NCI-H2081 treated with DMSO at 0.1 percent for 48 hours (cell line): ENCODE results near the gene UBE2A.

Source experiments
- DNase-seq: peaks from one replicate; lab custom pipeline; 2025; lab: John Stamatoyannopoulos, UW

Gene UBE2A

DNA sequence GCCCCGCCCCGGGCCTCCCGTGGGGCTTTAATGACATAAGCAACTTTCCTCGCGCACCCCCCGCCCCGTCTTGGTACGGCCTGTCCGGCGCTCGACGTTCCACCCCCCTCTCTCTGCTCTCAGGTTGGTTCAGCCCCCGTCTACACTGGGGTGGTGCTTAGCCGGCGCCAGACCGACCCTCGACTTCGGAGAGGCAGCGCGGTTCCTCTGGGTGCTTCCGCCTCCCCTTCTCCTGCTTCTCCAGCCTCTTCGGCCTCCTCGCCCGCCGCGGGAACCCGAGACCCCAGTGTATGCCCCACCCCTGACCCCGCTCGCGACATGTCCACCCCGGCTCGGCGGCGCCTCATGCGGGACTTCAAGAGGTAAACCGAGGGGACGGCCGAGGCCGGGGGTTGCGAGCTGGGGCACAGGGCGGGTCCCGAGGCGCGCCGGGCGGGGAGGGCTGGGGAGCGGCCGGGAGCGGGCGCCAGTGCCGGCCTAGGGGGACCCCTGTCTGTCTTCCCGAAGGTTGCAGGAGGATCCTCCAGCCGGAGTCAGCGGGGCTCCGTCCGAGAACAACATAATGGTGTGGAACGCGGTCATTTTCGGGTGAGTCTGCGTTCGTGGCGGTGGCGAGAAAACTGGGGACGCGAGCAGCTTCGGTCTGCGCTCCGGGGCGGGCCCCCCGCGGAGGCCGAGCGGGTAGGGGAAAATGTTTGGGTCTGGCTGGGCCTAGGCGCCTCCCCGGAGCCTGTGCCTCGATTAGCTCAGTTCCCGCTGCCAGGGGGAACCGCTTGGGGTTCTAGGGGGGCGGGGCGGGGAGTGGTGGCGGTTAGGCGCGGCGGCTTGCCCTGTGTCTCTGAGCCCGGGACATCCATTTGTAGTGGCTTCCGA is at the start of gene UBE2A:
Gene UBE2A (plus strand): TSS at position 170 of the 873 bp plus-strand sequence. CDS start 149 bp downstream, at position 319.
- DNase-seq, result peak; percentile 57

DNA sequence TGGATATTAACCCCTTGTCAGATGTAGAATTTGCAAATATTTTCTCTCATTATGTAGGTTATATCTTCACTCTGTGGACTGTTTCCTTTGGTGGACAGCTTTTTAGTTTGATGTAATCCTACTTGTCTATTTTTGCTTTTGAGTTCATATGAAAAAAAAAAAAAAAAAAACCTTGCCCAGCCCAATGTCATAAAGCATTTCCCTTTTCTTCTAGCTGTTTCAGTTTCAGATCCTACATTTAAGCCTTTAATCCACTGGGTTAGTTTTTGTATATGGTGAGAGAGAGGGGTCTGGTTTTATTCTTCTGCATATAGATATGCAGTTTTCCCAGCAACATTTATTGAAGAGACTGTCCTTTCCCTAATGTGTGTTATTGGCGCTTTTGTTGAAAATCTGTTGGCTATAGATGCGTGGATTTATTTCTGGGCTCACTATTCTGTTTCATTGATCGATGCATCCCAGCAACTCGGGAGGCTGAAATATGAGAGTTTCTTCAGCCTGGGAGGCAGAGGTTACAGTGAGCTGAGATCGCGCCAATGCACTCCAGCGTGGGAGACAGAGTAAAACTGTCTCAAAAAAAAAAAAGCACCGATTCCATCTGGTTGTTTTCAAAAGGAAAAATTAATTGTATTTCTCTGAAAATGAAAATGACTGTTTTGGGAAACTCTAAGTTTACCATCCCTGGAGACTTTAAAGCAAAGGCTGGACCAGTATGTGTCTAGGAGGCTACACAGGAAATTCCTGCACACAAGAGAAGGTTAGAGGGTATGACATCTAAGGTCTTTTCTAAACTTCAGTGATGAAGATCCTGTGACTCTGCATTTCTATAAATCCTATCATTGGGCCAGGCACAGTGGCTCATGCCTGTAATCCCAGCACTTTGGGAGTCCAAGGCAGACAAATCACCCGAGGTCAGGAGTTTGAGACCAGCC is 44.8 kb upstream of the UBE2A start:
- no peak for DNase-seq

DNA sequence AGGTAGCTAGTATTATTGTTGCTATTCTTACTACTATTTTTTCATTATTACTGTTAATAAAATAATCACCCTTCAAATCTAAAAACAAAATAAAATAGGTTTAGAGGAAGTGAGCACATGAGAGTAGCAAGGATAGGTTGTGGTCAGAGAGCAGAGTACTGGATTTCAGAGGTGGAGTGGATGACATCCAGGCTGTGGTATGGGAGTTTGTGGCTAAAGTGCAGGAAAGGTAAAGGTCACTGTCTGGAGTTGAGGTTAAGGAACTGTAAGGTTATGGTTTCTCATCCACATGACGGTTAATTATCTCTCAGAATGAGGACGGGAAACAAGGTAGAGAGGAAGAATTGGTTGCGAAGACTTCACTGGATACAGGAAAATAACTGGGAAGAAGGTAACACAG is 36.9 kb upstream of the UBE2A start:
- no peak for DNase-seq

DNA sequence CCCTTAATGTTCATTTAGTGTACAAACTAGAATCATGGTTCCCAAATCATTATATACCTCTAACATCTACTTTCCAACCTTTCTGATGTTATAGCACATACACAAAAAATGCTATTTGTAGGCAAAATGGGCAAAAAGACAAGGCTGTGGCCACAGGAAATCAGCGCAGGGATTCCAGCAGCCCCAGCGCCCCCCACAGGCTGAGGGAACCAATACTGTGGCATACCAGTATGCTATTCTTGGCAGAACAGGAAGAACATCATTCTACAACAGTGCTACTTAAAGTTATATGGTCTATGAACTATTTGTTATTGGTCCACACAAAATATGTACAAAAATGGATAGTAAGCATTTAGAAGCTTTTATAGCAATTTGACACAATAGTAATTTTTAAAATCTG is 34.5 kb upstream of the UBE2A start:
- no peak for DNase-seq

DNA sequence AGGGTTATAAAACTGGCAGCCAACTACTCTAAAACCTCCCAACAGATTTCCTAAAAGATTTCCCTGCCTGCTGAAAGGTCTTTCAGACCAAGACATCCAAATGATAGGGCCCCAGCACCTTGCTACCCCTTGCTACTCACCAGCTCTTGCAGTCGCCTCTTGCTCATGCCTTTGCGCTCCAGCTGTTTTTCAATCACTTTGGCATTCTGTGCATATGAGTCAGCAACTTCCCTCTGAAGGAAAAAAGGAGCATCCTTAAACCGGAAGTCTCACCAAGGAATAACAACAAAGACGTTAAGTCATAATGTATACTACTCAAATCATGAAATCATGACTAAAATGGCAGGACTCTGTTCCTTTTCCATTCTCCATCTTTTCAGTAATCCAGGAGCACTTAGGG is 33.2 kb upstream of the UBE2A start:
- no peak for DNase-seq

DNA sequence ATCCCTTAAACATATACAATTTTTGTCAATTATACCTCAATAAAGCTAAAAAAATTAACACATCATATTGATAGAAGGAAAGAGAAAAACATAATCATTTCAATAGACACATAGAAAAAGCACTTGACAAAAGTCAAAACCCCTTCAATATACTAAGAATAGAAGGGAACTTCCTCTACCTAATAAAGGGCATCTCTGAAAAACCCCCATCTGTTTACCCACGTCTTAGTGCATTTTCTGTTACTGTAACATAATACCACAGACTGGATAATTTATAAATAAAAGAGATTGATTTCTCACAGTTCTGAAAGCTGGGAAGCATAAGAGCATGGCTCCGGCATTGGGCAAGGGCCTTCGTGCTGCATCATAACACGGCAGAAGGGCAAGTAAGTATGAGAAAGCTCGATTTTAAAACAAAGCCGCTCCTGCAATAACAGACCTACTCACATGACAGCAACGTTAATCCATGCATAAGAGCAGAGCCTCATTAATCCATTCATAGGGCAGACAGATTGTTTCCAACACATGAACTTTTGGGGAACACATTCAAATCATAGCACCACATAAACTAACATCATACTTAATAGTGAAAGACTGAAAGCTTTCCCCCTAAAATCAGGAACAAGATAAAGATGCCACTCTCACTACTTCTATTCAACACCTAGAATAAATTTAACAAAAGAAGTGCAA is 24.9 kb upstream of the UBE2A start:
- no peak for DNase-seq

DNA sequence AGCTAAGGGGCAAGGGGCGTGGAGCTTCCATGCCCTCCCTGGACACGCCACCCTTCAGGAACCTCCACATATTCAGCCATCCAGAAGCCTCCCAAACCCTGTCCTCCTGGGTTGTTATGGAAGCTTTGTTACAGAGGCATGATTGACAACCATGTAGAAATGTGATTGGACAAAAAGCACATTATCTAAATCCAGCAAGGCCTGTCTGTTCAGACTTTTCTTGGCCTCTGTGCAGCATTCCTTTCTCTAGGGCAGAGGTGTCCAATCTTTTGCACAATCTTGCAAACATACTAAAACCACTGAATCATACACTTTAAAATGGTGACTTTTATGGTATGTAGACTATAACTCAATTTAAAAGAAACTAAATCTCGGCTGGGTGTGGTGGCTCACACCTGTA is 21.9 kb upstream of the UBE2A start:
- DNase-seq, result no peak

DNA sequence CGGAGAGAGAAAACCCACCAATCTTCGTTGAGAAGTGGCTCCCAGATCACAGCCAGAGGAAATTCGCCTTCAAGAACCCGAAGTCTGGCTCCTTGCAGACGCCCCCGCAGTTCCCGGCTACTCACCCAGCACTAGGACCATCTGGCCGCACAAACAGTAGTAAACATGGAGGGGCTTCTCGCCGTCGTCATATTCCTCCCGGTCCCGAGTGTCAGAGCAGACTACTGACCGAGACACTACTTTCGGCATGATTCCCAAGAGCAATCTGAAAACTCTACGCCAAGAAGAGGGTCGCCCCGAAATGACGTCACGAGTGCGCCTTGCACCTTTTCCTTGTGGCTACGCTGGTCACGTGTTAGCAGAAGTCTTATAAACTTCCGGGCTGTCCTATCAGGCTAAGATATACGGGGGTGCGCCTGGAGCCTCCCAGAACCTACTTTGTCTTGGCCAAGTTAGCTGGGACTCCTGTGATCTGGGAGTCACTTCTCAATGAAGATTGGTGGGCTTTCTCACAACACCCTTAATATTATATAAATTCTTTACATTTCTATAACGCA is 9.2 kb upstream of the UBE2A start, which contains the start of gene STEEP1:
Gene STEEP1 (minus strand): TSS at position 303 of the 557 bp plus-strand sequence. CDS start 54 bp downstream, at position 249.
- DNase-seq, result peak; percentile 96

DNA sequence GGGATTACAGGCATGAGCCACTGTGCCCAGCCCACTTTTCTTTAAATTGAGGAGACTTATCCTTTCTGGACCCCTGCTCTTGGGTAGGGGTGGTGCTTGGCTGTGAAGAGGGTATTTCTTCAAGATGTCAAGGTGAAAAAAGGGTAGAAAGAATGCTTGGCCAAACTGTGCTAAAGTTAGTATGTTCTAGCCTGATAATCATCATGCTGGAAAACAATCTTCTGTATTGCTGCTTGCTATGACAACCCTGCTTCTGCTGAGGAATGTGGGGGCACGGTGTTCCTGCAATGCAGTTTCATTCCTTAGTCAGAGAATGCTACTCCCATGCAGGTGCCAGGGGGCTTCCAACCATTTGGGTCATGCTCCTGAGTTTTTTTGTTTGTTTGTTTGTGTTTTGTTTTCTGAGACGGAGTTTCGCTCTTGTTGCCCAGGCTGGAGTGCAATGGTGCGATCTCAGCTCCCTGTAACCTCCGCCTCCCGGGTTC is 4.0 kb upstream of the UBE2A start:
- DNase-seq, result no peak

DNA sequence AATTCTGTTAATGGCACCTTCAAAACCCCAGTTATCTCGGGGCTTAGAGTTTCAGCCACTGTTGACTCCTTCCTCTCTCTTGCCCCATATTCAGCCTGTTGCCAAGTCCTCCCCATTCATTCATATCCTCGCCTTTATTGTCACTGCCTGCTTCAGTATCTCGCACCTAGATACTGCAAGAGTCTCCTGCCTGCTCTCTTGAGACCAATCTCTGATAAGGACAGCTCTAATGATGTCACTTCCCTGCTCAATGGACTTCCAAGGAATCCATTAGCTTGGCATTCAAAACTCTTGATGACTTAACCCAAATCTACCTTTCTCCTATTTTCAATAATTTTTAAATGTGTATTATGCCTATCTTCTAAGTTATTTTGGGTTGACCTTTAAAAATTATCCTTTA is 1.1 kb upstream of the UBE2A start:
- DNase-seq, result no peak

DNA sequence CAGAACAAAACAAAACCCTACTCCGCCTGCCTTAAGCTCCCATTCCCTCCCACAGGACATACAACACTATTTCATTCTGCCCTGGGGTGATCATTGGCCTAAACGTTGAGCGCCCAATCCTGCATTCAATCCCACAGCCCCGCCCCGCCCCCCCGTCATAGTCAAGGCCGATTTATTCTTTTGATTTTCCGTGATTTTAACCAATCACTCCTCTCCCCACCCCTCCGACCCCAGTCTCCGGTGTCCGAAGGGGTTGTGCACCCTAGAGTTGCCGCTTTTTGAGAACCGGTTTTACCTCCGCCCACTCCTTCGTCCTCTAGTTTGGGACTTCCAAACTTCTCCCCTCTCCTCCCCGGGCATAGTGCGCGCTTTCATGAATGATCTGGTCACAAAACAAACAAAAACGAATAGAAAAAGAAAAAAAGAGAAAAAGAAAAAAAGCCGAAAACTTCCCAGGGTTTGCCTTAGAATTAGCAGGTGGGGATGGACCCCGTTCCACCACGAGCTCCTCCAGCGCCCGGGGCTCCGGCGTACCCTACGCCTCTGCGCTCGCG is 446 bp upstream of the UBE2A start:
- DNase-seq, result no peak

DNA sequence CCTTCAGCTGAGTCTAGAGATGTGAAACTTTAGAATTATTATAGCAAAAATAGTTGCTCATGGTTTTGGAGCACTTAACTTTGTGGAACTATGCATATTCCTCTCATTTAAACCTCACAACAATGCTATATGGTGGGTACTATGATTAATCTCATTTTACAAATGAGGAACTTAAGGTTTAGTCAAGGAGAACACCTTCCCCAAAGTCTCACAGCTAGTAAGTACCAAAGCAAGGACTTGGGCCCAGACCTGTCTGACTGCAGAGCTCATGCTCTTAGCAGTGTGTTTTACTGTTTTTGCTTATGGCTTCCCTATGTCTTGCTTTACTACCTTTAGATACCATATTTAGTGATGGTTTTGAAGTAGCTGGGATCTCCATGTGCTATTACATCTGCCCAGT is 5.1 kb downstream of the UBE2A start:
- no peak for DNase-seq

DNA sequence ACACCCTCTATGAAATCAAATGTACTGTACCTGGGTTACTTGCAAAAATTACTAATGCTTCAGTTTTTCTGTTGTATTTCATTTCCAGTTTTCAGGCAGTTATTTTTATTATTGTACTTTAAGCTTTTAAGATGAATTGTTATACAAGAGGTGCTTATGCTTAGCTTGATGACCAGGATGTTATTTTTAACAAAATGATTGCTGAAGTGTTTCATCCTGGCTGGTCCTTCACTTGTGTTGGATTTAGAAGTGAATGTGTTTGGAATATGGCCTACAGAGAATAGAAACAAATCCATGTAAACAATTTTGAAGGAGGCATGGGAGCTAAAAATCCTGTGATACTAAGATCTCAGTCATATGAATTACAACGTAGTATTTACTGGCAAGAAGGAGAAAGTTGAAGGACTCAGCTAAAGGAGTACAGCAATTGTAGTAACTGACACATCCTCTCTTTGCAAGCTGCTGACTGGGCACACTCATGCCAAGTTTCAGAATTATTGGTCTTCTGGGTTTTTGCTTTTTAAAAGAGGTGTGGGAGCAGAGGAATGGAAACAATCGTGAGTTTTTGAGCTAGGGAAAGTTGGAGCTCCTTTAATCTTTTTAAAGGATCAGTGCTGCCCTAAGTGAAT is 9.2 kb downstream of the UBE2A start:
- DNase-seq, result no peak

DNA sequence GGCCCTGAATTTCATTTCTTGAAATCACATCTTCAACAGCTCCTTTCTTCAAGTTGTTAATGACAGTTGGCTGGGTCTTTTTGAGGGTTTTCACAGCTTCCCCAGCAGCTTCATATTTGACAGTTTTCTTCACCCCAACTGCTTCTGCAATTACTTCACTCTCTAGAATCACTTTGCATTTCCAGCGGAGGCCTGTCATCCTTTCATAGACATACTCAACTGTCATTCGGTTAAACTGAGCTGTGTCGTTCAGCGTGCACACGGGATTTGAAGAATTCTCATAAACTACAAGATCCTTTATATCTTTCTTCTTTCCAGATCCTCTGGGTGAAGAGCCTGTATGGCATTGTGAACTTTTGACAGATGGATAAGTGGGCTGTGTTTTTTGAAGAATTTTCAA is 15.4 kb downstream of the UBE2A start:
- no peak for DNase-seq

DNA sequence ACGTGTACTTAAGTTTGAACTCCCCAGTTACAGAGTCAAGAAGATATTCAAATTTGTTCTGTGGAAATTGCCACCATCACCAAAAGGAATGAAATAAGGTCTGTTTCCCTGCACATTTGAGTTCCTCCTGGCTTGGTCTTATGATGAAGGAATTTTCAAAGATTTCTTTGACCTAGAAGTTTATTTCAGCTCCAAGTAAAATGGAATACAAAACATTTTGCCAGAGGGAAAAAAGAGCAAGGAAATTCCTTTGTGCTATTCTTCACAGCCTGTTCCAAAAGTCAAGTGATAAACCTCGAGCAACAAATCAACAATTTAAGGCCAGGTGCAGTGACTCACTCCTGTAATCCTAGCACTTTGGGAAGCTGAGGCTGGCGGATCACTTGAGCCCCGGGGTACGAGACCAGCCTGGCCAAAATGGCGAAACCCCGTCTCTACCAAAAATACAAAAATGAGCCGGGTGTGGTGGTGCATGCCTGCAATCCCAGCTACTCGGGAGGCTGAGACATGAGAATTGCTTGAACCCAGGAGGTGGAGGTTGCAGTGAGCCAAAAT is 28.4 kb downstream of the UBE2A start:
- no peak for DNase-seq

DNA sequence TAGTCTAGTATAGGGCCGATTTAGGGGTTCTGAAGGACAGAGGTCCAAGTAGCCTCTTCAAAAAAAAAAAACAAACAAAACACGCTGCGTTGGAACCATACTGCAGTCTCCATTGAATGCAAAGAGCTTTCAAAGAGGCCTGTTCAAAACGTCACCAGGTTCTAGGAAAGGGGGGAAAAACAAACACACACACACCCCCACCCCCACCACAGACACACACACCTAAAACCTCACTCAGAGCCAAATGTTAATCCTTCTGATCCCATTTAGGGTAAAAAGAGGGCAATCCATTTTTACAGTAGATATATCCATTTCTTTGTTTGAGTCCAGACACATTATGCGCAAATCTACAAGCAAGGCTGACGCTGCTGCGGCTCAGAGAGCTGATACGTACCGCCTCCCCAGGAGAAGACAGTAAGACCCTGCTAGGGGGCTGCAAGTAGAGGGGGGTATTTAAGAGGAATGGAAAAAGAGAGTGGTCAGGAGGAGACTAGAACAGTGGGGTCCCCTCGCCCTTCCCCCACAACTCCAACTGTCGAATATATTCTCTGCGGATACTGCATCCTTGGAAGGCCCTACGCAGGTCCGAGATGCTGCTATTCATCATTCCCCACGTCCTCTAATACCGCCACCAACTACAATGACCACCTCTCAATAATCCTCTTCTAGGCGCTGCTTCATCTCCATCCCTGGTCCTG is 30.6 kb downstream of the UBE2A start:
- DNase-seq, result peak; percentile 14

DNA sequence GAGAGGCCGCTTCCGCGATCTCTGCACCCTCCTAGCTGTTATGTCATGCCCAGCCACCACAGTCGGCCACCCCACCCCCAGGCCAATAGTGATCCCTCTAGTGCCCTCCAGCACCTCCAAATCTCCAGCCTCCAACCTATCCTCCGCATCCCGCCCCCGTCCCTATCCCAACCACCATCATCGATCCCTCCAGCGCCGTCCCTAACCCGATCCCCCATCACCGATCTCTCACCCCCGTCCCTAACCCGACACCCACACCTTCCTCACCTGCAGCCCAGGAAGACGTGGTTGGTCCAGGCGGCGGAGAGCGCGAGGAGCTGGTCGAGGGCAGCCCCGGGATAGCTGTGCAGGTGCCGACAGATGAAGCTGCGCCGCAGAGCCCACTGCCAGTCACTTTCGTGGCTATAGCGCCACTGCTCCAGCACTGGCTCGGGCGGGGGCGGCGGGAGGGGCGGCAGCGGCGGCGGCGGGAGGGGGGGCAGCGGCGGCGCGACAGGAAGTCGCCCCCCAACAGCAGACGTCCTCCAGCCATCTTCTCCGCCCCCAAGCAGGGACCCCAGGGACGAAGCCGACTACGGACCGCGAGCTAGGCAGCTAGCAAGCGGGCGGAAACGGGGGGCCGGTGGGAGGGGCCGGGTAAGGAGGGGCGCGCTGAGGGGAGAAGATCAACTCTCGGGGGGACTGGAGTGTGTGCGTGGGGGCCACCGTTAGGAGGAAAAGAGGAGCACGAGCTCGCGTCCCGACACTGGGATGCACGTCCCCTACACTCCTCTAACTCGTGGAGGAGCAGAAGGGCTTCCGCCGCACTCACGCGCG is 31.3 kb downstream of the UBE2A start:
- DNase-seq, result no peak

DNA sequence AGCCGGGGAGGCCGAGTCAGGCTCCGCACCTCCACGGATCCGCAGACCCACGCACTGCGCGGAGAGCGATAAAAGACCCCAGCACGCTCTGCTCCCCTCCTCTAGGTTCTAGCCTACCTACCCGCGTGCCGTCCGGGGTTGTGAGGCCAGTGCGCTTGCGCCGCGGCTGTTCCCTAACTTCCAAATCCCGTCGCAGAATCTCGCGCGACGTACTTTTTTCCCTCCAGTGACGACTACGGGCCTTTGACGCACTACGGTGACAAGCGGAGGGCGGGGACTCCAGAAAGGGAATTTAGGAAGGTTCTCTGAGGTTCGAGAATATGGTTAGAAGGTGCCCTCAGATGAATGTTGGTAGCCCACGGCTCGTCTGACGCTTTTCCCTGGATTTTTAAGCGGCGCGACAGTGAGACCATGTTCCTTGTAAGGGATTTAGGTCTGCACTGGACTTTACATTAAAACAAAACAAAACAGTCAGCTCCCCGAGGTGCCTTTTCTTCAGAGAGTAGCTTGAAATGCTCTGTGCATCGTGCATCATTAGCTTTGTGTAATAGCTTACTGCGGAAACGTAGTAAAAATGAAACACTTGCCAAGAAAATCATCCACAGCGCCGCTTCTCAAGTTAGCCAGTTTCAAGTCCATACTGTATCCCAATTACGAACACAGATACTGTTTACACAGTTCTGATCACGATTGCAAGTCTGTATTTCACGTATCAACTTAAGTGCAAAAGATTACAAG is 32.1 kb downstream of the UBE2A start, which contains the start of gene NKRF:
Gene NKRF (minus strand): TSS at position 145 of the 738 bp plus-strand sequence.
- DNase-seq, result peak; percentile 93
